ENCODE data around the gene MYO5A. TPM values are rescaled to one million over a fixed set of nuclear protein-coding genes. Genes with fewer than 3 reads are reported as not detected.
"Not testable (repeated sequence)": the region's sequence is repeated elsewhere in the genome, so short reads cannot be mapped to it uniquely, and the experiment has no call there.

The MYO5A gene
- 10 to 100 TPM; 22.0 to 37.4 (median 33.2) TPM for total RNA-seq

DNA sequence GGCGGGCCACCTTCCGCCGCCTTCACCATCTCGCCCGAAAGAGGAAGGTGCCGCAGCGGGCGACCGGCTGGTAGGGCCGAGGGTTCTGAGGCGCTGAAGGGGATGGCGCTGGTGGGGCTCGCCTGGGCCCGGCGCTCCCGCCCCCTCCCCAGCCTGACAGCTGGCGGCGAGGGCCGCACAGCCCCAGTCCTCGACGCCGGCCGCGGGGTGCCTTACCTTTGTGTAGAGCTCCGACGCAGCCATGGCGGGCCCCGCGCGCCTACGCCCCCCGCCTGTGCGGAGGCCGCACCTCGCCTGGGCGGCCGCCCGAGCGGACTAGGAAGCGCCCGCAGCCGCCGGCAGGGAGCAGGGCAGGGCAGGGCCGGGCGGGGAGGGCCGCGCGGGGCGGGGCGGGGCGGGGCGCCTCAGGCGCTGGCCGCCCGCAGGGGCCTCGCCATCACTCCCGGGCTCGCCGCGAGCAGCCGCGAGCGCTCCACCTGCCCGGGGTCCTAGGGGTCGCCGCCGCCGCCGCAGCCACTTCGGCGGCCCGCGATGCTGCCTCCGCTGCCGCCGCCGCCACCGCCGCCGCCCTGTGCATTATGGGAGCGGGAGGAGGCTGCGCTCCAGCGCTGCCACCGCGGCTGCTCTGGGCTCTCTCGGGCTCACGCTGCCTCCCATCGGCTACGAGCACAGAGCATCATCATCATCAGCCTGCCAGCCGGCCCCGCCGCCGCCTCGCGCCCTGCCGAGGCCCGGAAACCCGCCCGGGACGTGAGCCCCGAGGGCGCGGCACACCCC, at the start of gene MYO5A:
Gene MYO5A (minus strand): TSS at position 317 of the 777 bp plus-strand sequence. CDS start 74 bp downstream, at position 243.
- Histone ChIP-seq H3K27ac (replicated peaks in 1 of 4) (peak within 1 kb of the TSS; percentile 86 to 90 (median 88)), H3K36me3 (no peaks in the 10 kb centered on the region), H3K27me3 (no peaks in the 10 kb centered on the region), H3K4me3 (peak within 1 kb of the TSS; percentile 82 to 91 (median 88)), H3K4me1 (peaks cover 6 to 30% (median 21%) of the 10 kb centered on the region in 4 donors), H3K9me3 (no peaks in the 10 kb centered on the region)
- no peak for DNase-seq (ENCODE audit: extremely low spot score)
- no CpG with 5 or more reads among the region's 103 CpGs for WGBS
- TF ChIP-seq POLR2A (IDR thresholded peaks at IDR 0.05; ENCODE audit: low read depth) (no peak), EP300 (IDR thresholded peaks at IDR 0.05) (no peak), POLR2AphosphoS5 (IDR thresholded peaks at IDR 0.05) (peak in 1 of 2 donors; percentile 61)
- TF ChIP-seq, protein P1, sequence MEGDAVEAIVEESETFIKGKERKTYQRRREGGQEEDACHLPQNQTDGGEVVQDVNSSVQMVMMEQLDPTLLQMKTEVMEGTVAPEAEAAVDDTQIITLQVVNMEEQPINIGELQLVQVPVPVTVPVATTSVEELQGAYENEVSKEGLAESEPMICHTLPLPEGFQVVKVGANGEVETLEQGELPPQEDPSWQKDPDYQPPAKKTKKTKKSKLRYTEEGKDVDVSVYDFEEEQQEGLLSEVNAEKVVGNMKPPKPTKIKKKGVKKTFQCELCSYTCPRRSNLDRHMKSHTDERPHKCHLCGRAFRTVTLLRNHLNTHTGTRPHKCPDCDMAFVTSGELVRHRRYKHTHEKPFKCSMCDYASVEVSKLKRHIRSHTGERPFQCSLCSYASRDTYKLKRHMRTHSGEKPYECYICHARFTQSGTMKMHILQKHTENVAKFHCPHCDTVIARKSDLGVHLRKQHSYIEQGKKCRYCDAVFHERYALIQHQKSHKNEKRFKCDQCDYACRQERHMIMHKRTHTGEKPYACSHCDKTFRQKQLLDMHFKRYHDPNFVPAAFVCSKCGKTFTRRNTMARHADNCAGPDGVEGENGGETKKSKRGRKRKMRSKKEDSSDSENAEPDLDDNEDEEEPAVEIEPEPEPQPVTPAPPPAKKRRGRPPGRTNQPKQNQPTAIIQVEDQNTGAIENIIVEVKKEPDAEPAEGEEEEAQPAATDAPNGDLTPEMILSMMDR (IDR thresholded peaks at IDR 0.05) = peak in 2 of 3 experiments; percentile 18 to 33
- intact Hi-C loops (cut with DNase I) = no loop called here

DNA sequence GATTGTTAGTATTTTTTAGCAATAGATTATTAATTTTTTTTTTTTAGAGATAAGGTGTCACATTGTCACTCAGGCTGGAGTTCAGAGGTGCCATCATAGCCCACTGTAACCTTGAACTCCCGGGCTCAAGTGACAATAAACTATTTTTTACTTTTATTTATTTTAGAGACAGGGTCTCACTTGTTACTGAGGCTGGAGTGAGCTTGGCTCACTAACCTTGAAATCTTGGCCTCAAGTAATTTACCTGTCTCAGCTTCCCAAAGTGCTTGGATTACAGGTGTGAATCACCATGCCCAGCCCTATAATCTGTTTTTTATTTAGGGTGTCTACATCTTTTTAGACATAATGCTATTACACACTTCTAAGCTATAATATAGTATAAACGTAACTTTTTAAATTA, 48.0 kb upstream of the MYO5A start:
- 97% methylated on average over 2 of the region's 2 CpGs for WGBS

DNA sequence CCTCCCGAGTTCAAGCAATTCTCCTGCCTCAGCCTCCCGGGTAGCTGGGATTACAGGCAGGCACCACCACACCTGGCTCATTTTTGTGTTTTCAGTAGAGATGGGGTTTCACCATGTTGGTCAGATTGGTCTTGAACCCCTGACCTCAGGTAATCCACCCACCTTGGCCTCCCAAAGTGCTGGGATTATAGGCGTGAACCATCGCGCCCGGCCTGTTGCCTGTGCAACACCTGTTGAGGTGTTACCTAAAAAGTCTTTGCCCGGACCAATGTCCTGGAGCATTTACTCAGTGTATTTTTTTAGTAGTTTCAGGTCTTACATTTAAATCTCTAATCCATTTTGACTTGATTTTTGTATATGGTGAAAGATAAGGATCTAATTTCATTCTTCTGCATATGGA, 46.9 kb upstream of the MYO5A start:
- H3K4me1 ChIP-seq; DNase-seq (ENCODE audit: extremely low spot score); H3K27ac ChIP-seq (replicated peaks in 1 of 4); intact Hi-C loops (cut with DNase I); H3K4me3 ChIP-seq; H3K27me3 ChIP-seq; H3K9me3 ChIP-seq: not testable (repeated sequence)
- 95% methylated on average over 7 of the region's 7 CpGs for WGBS
- peaks cover 0 to 11% (median 3%) of the 10 kb centered on the region in 4 donors for H3K36me3 ChIP-seq

More for the DNA sequence above, 48.0 kb upstream of the MYO5A start:
- no peaks in the 10 kb centered on the region for H3K9me3 ChIP-seq
- TF ChIP-seq POLR2AphosphoS5 (IDR thresholded peaks at IDR 0.05) = no peak
- no peak for TF ChIP-seq EP300 (IDR thresholded peaks at IDR 0.05)
- TF ChIP-seq, protein P1 (IDR thresholded peaks at IDR 0.05) = no peak
- no peak for TF ChIP-seq POLR2A (IDR thresholded peaks at IDR 0.05; ENCODE audit: low read depth)
- intact Hi-C loops (cut with DNase I) = no loop called here
- H3K4me3 ChIP-seq = no peak overlapping the region
- DNase-seq (ENCODE audit: extremely low spot score) = no peak
- H3K4me1 ChIP-seq = no peaks in the 10 kb centered on the region
- no peaks in the 10 kb centered on the region for H3K27me3 ChIP-seq
- H3K36me3 ChIP-seq = peaks cover 0 to 16% (median 8%) of the 10 kb centered on the region in 4 donors
- H3K27ac ChIP-seq (replicated peaks in 1 of 4) = no peak overlapping the region

DNA sequence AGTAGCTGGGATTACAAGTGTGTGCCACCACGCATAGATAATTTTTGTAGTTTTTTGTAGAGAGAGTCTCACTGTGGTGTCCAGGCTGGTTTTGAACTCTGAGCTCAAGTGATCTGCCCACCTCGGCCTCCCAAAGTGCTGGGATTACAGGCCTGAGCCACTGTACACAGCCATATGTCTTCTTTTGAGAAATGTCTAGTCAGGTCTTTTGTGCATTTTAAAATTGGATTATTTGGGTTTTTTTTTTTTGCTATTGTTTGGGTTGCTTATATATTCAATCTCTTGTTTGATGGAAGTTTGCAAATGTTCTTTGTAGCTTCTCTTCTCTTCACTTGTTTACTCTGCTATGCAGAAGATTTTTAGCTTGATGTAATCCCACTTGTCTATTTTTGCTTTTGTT, 46.4 kb upstream of the MYO5A start:
- no peak for DNase-seq (ENCODE audit: extremely low spot score)
- Histone ChIP-seq H3K27me3 (no peaks in the 10 kb centered on the region), H3K4me3 (no peak overlapping the region), H3K27ac (replicated peaks in 1 of 4) (no peak overlapping the region), H3K36me3 (peaks cover 0 to 8% (median 3%) of the 10 kb centered on the region in 4 donors), H3K4me1 (no peaks in the 10 kb centered on the region), H3K9me3 (no peaks in the 10 kb centered on the region)
- WGBS = 95% methylated on average over 2 of the region's 2 CpGs
- TF ChIP-seq EP300 (IDR thresholded peaks at IDR 0.05) = no peak
- intact Hi-C loops (cut with DNase I) = no loop called here

DNA sequence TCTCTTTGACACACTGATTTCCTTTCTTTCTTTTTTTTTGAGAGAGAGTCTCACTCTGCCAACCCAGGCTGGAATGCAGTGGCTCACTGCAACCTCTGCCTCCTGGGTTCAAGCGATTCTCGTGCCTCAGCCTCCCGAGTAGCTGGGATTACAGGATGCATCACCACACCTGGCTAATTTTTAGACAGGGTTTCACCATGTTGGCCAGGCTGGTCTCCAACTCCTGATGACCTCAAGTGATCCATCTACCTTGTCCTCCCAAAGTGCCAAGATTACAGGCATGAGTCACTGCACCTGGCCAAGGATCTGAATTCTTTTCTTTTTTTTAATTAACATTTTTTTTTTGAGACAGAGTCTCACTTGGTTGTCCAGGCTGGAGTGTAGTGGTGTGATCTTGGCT, 45.9 kb upstream of the MYO5A start:
- H3K27me3 ChIP-seq; H3K27ac ChIP-seq (replicated peaks in 1 of 4); DNase-seq (ENCODE audit: extremely low spot score); H3K9me3 ChIP-seq; H3K4me3 ChIP-seq; H3K36me3 ChIP-seq; intact Hi-C loops (cut with DNase I); H3K4me1 ChIP-seq: not testable (repeated sequence)
- 79% methylated on average over 3 of the region's 3 CpGs for WGBS

DNA sequence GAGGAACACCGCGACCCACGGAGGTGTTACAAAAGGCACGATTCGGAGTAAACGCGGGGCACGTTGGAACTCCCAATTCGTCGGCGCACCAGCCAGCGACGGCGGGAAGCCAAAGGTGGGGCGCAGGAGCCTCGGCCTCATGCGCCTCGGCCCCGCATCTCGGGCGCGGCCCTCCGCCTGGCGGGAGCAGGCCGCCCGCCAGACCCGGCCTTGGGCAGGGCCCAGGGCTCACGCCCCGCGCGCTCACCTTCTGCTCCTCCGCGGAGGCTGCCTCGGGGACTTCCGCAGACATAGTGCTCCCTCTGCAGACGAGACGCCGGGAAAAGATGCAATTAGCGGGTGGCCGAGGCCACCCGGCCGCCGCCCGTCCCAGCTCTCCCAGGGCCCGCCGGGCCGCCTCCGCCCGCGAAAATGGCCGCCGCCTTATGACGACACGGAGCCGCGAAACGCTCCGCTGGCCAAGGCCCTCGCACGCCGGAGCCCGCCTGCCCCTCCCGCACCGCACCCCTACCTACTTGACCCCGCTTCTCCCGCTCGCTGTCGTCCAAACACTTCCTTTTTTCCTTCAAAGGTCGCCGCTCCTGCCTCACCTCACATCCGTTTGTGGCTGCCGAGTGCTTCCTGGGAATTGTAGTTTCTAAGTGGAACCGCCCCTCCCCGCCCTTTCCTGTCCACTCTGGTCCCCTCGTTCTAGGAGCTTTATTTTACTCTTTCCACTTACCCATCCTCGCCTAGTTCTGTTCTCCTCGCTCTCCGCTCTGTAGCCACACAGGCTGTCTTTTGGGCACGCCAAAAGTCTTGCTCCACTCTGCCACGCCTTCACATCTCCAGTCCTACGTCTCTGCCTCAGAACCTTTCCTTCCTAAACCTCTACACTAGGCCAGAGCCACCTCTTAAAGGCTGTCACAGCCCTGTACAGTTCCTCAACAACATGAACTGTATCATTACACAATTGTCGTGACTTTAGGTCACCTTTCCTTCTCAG, 40.2 kb upstream of the MYO5A start, which contains the start of gene ARPP19:
Gene ARPP19 (minus strand): TSS at position 430 of the 985 bp plus-strand sequence. CDS start 138 bp downstream, at position 292.
- DNase-seq (ENCODE audit: extremely low spot score) = peak; percentile 97
- H3K36me3 ChIP-seq = no peaks in the 10 kb centered on the region
- H3K4me1 ChIP-seq = peaks cover 32 to 45% (median 42%) of the 10 kb centered on the region in 4 donors
- H3K27ac ChIP-seq (replicated peaks in 1 of 4) = peak within 1 kb of the TSS; percentile 90 to 97 (median 92)
- intact Hi-C loops (cut with DNase I) = loop anchor here (2.0 kb wide), 1 partner anchor 110 kb away; the partner anchor contains the start of gene ATOSA
- peak; percentile 84 for TF ChIP-seq POLR2A (IDR thresholded peaks at IDR 0.05; ENCODE audit: low read depth)
- TF ChIP-seq, protein P1 (IDR thresholded peaks at IDR 0.05) = peak in 1 of 3 experiments; percentile 10
- peak; percentile 86 to 92 for TF ChIP-seq POLR2AphosphoS5 (IDR thresholded peaks at IDR 0.05)
- no peak for TF ChIP-seq EP300 (IDR thresholded peaks at IDR 0.05)
- peak within 1 kb of the TSS; percentile 69 to 92 (median 74) for H3K4me3 ChIP-seq
- WGBS = 11% methylated on average over 34 of the region's 82 CpGs
- H3K27me3 ChIP-seq = no peaks in the 10 kb centered on the region
- no peaks in the 10 kb centered on the region for H3K9me3 ChIP-seq
